Testis (tissue), 2 donors: ENCODE results near the gene HIPK2.

ENCODE experiments used
- POLR2A ChIP-seq: fragments of 450-650 bp; IDR thresholded peaks from one replicate; pipeline ENCODE4 v1.6.1; 2017; ENCODE audit warnings: antibody characterized with exemption, mild to moderate bottlenecking, moderate library complexity
- TF ChIP-seq, protein P1 (sequence below), 3 experiments: fragments of 450-650 bp in 2 of 3; fragments of 200-600 bp in 1 of 3; sonication (generic) in 1 of 3; IDR thresholded peaks; one replicate each; pipeline ENCODE4 v1.5.1; 2016 to 2019; ENCODE audit warnings: antibody characterized with exemption in 3 of 3, mild to moderate bottlenecking in 2 of 3, moderate library complexity in 1 of 3

- no peak for TF ChIP-seq POLR2A
- TF ChIP-seq, protein P1, sequence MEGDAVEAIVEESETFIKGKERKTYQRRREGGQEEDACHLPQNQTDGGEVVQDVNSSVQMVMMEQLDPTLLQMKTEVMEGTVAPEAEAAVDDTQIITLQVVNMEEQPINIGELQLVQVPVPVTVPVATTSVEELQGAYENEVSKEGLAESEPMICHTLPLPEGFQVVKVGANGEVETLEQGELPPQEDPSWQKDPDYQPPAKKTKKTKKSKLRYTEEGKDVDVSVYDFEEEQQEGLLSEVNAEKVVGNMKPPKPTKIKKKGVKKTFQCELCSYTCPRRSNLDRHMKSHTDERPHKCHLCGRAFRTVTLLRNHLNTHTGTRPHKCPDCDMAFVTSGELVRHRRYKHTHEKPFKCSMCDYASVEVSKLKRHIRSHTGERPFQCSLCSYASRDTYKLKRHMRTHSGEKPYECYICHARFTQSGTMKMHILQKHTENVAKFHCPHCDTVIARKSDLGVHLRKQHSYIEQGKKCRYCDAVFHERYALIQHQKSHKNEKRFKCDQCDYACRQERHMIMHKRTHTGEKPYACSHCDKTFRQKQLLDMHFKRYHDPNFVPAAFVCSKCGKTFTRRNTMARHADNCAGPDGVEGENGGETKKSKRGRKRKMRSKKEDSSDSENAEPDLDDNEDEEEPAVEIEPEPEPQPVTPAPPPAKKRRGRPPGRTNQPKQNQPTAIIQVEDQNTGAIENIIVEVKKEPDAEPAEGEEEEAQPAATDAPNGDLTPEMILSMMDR (IDR thresholded peaks at IDR 0.05): no peak
Measured at GRCh38 chr7:139603896-139604295, 173.9 kb downstream of the HIPK2 start.
